Stimulated activated naive CD8-positive, alpha-beta T cell treated with anti-CD3 and anti-CD28 coated beads, Interleukin-15, Interleukin-2, amounts not matched to agents 100 U/mL and 50 U/mL, for 24 hours (primary cell): ENCODE data around the gene HOXA6.

ENCODE experiments used
- ATAC-seq: fragments of 150-1000 bp; cut with Tn5 transposase; one replicate; pipeline ENCODE4 v1.10.0; 2021
- DNase-seq: peaks from one replicate; pipeline ENCODE4 v3.0.0; 2021

The HOXA6 gene

GRCh38 chr7:27149842-27150567 lies 2.4 kb upstream of the HOXA6 start:
- DNase-seq: no peak
- no peak for ATAC-seq

- DNase-seq: no peak
- no peak for ATAC-seq
These were observed 1.4 kb upstream of the HOXA6 start for GRCh38 chr7:27148756-27149641.

- ATAC-seq: no peak
- DNase-seq: no peak
These were observed 619 bp upstream of the HOXA6 start for GRCh38 chr7:27148031-27148755.

- DNase-seq (no peak), ATAC-seq (no peak)
These were observed 929 bp downstream of the HOXA6 start for GRCh38 chr7:27146491-27147198.

- DNase-seq (no peak), ATAC-seq (no peak)
These were observed 1.6 kb downstream of the HOXA6 start for GRCh38 chr7:27145914-27146412.

- DNase-seq: no peak
- ATAC-seq: no peak
These were observed 2.2 kb downstream of the HOXA6 start for GRCh38 chr7:27145165-27145913.

GRCh38 chr7:27144781-27145164 lies 2.8 kb downstream of the HOXA6 start:
- no peak for DNase-seq
- no peak for ATAC-seq

GRCh38 chr7:27143950-27144780 lies 3.4 kb downstream of the HOXA6 start:
- no peak for ATAC-seq
- DNase-seq: no peak

GRCh38 chr7:27143023-27143949 lies 4.3 kb downstream of the HOXA6 start, which contains the start of gene HOXA5:
TSS of gene HOXA5 (minus strand) at chr7:27143681. CDS start at chr7:27143607, 74 bp downstream.
- ATAC-seq: no peak
- no peak for DNase-seq

- DNase-seq (no peak), ATAC-seq (no peak)
These were observed 5.0 kb downstream of the HOXA6 start for GRCh38 chr7:27142580-27143022.

GRCh38 chr7:27141923-27142579 lies 5.5 kb downstream of the HOXA6 start:
- no peak for DNase-seq
- ATAC-seq: no peak

- ATAC-seq: no peak
- no peak for DNase-seq
These were observed 6.2 kb downstream of the HOXA6 start for GRCh38 chr7:27141137-27141922.

- DNase-seq (no peak), ATAC-seq (no peak)
These were observed 7.3 kb downstream of the HOXA6 start for GRCh38 chr7:27140126-27140857.

GRCh38 chr7:27139334-27140125 lies 8.0 kb downstream of the HOXA6 start:
- ATAC-seq (no peak), DNase-seq (no peak)

- no peak for ATAC-seq
- no peak for DNase-seq
These were observed 8.6 kb downstream of the HOXA6 start for GRCh38 chr7:27138985-27139333.

- ATAC-seq (no peak), DNase-seq (no peak)
These were observed 9.1 kb downstream of the HOXA6 start for GRCh38 chr7:27138472-27138871.
